Coronary artery (tissue), 2 donors: Measurements from ENCODE around the gene ACTG2.

Experiments
- DNase-seq: peaks from one replicate; pipeline ENCODE4 v3.0.0-alpha.2; 2017; ENCODE audit warnings: low spot score
- H3K27ac ChIP-seq, 2 donors: fragments of 200-600 bp; sonication (generic); one replicate each; pipeline ENCODE4 v1.5.1; 2016 to 2019
- H3K4me3 ChIP-seq: fragments of 200-600 bp; sonication (generic); 2 replicates; pipeline ENCODE4 v1.5.1; 2016; ENCODE audit warnings: mild to moderate bottlenecking, moderate library complexity
- CTCF ChIP-seq: fragments of 200-600 bp; sonication (generic); IDR thresholded peaks from one replicate; pipeline ENCODE4 v1.5.1; 2019; ENCODE audit warnings: antibody characterized with exemption

ACTG2 gene

GRCh38 chr2:73892631-73893329 lies at the start of gene ACTG2:
ACTG2 (plus strand) TSS chr2:73893008; CDS start chr2:73901312, 8,304 bp downstream.
- TF ChIP-seq CTCF, result no peak
- Histone ChIP-seq H3K27ac (peak within 1 kb of the TSS; percentile 86 to 88), H3K4me3 (peak within 1 kb of the TSS; percentile 60)
- DNase-seq, result peak; percentile 83

- no peak for TF ChIP-seq CTCF
- DNase-seq, result no peak
- Histone ChIP-seq H3K27ac (no peak overlapping the region), H3K4me3 (no peak overlapping the region)
Observed at GRCh38 chr2:73844087-73844486, 48.7 kb upstream of the ACTG2 start.

- Histone ChIP-seq H3K4me3 (no peak overlapping the region), H3K27ac (no peak overlapping the region)
- TF ChIP-seq CTCF, result no peak
- DNase-seq, result no peak
Observed at GRCh38 chr2:73850009-73850408, 42.8 kb upstream of the ACTG2 start.

GRCh38 chr2:73851274-73851673 lies 41.5 kb upstream of the ACTG2 start:
- Histone ChIP-seq H3K4me3 (no peak overlapping the region), H3K27ac (no peak overlapping the region)
- DNase-seq, result no peak
- TF ChIP-seq CTCF, result no peak

- no peak for DNase-seq
- no peak for TF ChIP-seq CTCF
- Histone ChIP-seq H3K27ac (no peak overlapping the region), H3K4me3 (no peak overlapping the region)
Observed at GRCh38 chr2:73852020-73852419, 40.8 kb upstream of the ACTG2 start.

- no peak overlapping the region for H3K4me3 ChIP-seq
- TF ChIP-seq CTCF, result no peak
- no peak overlapping the region for H3K27ac ChIP-seq
- DNase-seq, result no peak
Observed at GRCh38 chr2:73855526-73855925, 37.3 kb upstream of the ACTG2 start.

- no peak for TF ChIP-seq CTCF
- no peak for DNase-seq
- H3K4me3 ChIP-seq, result no peak overlapping the region
- no peak overlapping the region for H3K27ac ChIP-seq
Observed at GRCh38 chr2:73856214-73856613, 36.6 kb upstream of the ACTG2 start.
